Loucy (cell line): ENCODE measurements around the gene KIAA0753.

Experiments
- CTCF ChIP-seq: fragments of 200-600 bp; sonication (generic); conservative IDR thresholded peaks from 2 replicates; pipeline ENCODE4 v1.5.1; 2014; ENCODE audit warnings: mild to moderate bottlenecking, antibody characterized with exemption, low read length
- EZH2phosphoT487 ChIP-seq: fragments of 200-600 bp; IDR thresholded peaks from 2 replicates; pipeline ENCODE4 v1.6.1; 2018; ENCODE audit warnings: antibody characterized with exemption, mild to moderate bottlenecking, moderate library complexity, borderline replicate concordance

GRCh38 chr17:6681176-6681575 lies 40.7 kb upstream of the KIAA0753 start:
- TF ChIP-seq CTCF (no peak), EZH2phosphoT487 (no peak)
